Lung microvascular endothelial cell (primary cell): Measurements from ENCODE around the gene POPDC3. TPM values are rescaled to one million over a fixed set of nuclear protein-coding genes. Genes with fewer than 3 reads are reported as not detected.
"Not testable (repeated sequence)": the region's sequence is repeated elsewhere in the genome, so short reads cannot be mapped to it uniquely, and the experiment has no call there.

Experiments
- DNase-seq, 2 donors: peaks; one replicate each; pipeline versions ENCODE4 v3.0.0 to v3.0.0-alpha.2; 2010; ENCODE audit warnings: low read depth in 2 of 2
- total RNA-seq: library from RNA; depleted of rRNA; stranded (reverse); fragments of >200 nt; gene quantifications from 2 replicates; pipeline ENCODE4 v1.2.1, GENCODE V29; 2014

Gene POPDC3, protein sequence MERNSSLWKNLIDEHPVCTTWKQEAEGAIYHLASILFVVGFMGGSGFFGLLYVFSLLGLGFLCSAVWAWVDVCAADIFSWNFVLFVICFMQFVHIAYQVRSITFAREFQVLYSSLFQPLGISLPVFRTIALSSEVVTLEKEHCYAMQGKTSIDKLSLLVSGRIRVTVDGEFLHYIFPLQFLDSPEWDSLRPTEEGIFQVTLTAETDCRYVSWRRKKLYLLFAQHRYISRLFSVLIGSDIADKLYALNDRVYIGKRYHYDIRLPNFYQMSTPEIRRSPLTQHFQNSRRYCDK
- under 0.01 and 0.87 TPM in 2 replicates for total RNA-seq

DNA sequence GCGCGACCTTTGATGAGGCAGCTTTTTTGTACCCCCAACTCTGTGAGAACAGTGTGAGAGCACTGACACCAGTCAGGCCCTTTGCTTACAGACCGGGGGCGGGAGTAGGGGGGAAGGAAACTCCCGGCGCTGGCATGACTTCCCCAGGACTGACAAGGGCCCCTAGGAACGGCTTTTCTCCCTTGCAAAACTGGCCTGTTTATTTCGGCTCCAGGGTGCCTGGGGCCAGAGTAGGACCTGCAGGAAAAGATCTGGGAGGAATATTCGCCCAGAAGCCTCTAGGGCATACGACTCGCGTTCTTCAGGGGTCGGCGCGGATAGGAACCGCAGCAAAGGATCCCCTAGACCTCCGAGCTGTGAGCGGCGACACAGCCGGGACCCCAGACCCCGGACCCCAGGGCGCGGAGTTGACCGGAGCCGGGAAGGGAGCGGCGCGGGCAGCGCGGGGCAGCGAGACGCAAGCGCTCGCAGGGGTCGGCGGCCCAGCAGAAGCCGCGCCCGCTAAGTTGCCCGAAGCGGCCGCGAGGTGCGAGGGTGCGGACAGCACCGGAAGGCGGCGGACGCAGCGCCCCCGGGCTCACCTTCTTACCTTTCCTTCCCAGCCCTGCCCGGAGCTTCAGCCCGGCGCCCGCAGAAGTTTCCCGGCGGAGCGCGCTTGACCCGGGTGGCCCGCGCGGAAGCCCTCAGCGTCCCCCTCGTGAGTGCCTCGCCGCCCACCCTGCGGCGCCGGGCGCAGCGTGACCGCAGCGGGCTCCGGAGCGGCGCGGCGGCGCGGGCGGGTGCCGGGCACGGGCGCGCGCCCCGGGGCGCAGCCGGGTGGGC is at the start of gene POPDC3:
TSS of gene POPDC3 (minus strand) at position 771 of the 822 bp plus-strand sequence. CDS start 18,105 bp downstream, outside the sequence.
- peak; percentile 4 to 26 for DNase-seq

DNA sequence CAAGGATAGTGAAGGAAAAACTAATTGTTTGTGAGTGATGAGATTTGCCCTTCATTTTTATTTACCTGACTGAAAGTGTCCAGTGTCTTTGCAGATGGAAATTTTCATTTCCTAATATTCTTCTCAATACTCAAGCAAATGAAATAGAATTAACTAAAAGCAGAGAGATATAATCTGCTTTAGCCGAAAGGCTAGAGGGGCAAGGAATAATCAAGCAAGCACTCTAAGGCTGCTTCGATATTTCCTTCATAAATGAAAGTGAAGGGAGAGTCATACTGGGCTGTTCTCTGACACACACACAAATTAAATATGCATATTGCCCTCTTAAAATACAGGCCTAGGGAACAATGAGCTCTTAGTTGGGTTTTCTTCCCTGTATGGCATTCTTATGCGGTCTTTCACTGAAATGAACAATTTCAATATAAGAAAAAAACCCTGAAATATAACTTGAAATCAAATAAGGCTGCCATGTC is 47.5 kb upstream of the POPDC3 start:
- DNase-seq = no peak

DNA sequence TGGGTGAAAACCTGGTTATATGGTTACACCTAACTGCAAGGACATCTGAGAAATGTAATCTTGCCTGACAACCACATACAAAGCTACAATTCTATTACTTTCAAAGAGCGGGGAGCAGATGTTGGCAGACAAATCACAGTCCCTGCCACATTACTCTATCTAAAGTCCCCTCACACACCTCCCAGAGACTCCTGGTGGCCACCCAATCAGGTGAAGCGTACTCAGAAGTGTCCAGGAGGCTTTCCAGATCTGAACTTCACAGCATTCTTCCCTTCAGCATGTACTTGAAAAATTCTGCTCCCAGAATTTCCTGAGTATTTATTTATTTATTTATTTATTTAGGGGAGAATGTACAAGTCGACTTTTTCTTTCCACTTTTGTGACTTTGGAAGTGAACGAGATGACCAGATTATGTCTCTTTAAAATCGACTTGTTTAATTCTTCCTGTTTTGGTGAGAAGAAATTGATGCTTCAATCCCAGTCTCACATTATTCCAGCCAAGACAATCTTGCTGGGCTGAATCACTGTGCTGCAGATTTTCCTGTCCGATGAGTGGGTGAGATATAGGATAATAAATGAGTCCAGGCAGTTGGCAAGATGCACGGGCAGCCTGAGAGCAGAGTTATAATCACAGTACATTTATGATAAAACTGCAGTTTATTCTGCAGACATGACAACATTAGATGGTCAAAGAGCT is 46.9 kb upstream of the POPDC3 start:
- peak in 1 of 2 donors; percentile 70 for DNase-seq

DNA sequence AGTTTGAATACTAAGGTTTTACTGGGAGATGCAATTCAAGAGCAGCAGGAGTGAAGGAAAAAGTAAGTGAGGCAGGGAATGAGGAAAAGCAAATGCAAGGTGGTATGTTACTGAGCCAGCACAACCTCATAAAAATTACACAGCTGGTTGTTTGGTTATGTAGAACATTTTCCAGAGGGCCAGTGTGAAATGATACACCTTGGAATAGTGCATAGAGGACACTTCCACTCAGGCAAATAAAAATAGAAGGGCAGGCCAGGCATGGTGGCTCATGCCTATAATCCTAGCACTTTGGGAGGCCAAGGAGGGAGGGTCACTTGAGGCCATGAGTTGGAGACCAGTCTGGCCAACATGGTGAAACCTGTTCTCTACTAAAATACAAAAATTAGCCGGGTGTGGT is 43.4 kb upstream of the POPDC3 start:
- DNase-seq = no peak

DNA sequence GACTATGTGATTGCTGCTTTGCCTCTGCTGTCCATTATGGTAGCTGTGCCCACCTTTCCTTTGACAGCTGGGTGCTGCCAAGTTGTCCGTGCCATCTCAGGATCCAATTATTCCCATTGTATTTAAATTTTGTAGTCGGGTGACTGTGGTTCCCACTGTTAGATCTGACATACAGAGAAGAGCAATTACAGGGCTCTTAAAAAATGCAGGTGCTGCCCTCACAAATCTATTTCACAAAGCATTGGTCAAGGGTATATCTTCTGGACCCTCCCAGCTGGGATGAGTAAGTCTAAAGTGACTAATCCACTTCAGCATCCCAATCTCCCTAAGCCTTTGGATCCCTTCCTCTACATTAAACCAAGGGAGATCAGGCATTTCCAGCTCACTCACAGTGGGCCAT is 41.4 kb upstream of the POPDC3 start:
- DNase-seq = not testable (repeated sequence)

DNA sequence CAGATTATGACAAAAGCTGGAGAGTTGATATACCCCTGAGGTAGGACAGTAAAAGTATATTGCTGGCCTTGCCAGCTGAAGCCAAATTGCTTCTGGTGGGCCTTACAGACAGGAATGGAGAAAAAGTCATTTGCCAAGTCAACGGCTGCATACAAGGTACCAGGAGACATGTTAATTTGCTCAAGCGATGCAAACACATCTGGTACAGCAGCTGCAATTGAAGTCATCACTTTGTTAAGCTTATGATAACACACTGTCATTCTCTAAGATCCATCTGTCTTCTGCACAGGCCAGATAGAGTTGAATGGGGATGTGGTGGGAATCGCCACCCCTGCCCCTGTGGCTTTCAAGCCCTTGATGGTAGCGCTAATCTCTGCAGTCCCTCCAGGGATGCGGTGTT is 40.4 kb upstream of the POPDC3 start:
- DNase-seq = no peak

DNA sequence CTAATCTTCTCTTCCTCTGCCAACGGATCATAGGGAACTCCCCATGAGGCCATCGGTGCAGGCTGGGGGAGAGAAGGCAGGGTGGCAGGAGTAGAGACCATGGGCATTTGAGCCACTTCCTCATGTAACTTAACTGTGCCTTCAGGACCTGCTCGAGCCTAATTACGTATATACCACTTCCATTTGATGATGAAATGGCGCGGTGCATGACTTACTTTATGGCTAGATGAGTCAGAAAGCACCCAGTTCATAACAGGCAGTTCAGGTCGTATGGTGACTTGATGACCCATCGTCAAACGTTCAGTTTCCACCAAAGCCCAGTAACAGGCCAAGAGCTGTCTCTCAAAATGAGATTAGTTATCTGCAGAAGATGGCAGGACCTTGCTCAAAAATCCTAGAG is 39.4 kb upstream of the POPDC3 start:
- not testable (repeated sequence) for DNase-seq

DNA sequence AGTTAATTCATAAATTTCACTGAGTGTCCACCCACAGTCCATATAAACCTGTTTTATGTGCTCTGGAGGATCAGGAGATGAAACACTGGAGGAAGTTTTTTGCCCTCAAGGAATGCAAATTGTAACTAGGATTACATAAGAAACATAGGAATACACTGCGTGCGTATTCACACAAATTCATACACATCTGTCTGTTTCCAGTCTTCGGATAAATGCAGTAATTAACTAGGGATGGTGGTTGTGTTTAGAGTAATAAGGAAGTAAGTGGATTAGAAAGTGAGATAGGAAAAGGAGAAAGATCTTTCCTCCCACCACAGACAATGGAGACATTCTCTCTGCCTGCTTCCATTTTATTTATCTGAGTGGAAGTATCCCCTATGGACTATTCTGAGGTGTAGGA is 35.7 kb upstream of the POPDC3 start:
- DNase-seq = no peak

DNA sequence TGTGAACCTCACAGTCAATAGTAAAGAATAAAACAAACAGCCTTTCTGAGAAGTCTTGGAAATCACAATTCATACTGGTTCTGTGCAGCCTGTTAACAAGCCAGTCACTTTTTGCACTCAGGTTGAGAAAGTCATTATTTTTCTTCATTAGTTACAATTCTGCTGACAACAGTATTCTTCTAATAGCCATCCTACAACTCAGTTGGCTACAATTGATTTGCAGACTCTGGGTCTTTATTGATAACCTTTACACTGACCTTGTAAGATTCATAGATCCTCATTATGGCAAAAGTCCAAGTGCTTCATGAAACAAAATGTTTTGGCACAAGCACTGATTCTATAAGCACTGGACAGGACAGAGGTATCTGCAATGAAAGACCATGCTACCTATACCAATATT is 34.9 kb upstream of the POPDC3 start:
- DNase-seq = no peak

DNA sequence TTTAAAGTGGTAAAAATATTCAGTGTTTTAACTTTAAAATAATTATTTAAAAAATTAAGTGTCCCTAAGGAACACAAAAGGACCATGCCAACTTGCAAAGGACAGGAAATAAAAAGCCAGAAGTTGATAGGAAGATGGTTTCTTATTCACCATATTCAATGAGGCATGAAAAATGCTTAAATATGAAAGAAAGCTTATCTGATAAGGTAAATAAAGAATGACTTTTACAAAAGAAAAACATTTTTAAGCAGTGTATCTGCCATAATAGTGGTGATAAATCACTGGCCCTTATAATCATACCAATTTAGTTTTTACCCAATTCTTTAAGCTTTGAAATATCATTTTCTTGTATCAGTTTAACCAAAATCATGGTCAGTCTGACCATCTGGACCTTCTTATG is 33.5 kb upstream of the POPDC3 start:
- DNase-seq = no peak

DNA sequence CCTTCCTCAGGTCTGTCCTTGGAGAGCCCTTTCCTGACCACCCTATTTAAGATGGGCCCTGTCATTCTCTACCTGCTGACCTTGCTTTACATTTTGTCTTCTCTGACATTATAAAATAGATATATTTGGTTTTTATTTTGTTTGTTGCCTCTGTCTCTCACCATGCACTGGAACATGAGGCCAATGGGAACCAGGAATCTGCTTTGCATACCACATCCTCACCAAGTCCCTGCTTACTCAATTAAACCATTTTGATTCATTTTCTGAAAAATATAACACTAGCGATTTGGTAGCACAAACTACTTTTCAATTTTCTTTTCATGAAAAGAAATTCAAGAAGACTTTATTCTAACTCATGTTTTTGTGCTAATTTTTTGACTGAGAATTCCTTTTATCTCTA is 32.8 kb upstream of the POPDC3 start:
- no peak for DNase-seq

DNA sequence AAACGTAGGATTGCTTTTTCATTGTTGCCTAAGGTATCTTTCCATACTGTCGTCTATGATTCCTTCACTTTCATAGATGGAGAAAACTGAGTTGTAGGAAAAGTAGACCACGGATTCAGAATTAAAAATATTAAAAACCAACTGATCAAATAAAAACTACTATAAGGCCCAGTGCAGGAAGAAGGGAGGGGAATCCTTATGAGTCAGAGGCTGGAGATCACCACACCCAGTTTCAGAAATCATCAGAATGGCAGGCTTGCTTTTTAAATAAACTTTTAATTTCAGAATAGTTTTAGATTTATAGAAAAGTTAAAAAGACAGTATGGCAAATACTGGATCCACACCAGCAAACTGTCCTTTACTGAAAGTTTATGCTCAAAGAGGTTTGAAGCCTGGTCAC is 32.0 kb upstream of the POPDC3 start:
- DNase-seq = no peak

DNA sequence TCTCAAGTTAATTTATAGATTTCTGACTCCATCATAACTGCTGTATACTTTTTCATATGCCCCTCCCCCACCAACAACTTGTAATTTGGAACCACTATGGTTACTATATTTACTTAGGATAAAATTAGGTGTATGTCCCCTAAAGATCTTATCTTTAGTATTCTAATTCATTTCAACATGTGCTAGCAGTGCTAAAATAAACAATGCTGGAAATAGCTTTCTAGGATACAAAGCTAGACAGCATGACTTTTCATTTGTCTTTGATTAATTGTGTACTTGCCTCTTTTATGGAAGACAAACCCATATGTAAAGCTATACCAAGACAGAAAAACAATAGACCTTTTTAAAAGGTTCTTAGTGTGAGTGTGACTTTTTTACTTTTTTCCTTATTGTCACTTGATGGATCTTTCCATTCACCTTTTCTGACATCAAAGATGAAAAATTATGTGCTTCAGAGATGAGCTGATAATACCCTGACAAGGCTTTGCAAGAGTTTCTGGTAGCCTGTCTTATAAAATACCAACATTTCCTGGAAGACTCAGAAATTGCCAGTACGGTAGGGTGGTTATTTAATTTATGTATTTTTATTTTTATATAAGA is 31.2 kb upstream of the POPDC3 start:
- peak in 1 of 2 donors; percentile 20 for DNase-seq

DNA sequence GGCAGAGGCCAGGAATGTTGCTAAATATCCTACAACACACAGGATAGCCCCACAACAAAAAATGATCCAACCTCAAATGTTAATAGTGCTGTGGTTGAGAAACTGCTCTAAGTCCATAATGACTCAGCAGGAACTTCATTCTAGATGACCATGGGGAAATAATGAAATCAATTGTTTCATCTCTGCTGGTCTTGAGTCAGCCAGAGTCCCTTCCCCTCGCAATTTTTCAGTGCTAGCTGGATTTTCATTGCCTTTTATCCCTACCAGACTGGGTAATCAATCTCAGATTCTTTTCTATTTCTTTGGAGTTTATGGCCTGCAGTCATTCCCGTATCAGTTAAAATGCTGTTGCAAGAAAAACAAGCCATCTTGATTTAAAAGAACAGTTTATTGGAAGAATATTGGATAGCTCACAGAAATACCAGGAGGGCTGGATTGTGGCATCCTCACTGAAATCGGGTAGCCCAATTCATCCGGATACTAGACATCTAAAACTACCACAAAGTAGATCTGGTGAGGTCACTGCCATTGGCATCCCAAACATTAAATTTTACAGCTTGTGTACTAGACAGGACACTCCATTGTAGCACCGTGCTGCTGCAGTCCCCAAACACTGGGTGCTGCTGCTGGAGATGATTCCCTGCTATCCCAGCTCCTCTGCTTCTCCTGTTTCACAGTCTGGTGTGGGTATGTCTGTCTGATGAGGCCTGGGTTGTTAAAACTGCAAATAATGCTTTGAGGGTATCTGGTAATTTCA is 30.3 kb upstream of the POPDC3 start:
- DNase-seq = peak; percentile 19 to 78

DNA sequence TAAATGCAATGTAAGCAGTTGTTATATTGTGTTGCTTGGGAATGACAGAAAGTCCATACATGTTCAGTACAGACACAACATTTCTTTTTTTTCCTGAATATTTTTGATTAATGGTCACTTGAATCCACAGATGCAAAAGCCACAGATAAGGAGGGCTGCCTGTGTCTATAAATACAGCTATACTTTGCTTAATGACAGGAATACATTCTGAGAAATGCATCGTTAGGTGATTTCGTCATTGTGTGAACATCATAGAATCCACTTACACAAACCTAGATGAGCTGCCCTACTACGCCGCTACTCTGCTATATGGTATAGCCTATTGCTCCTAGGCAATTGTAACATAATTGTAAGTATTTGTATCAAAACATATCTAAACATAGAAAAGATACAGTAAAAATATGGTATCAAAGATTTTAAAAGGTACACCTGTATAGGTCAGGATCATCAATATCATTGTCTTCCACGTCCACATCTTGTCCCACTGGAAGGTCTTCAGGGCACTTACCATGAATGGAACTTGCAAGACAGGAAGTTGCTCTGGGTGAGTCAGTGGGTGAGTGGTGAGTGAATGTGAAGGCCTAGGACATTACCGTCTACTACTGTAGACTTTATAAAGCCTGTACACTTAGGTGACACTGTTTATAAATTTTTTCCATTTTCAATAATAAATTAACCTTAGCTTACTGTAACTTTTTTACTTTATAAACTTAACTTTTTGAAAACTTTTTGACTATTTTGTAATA is 27.9 kb upstream of the POPDC3 start:
- DNase-seq = peak in 1 of 2 donors; percentile 83

DNA sequence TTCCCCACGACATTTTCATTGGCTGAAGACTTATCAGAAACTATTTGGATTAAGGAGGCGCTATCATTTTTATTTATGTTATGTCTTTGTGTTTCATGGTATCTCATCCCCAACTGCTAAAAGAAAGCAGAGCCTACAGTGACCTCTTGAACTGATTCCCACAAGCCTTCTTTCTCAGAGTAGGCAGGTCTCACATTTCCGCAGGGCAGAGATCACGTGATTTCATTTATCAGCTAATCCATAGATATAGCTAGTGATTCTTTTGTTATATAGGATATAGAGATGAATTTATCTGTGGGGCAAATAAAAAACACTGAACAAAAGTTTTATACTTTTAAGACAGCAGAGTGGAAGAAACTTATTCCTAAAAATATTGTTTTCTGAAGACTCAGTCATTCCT is 25.0 kb upstream of the POPDC3 start:
- no peak for DNase-seq

DNA sequence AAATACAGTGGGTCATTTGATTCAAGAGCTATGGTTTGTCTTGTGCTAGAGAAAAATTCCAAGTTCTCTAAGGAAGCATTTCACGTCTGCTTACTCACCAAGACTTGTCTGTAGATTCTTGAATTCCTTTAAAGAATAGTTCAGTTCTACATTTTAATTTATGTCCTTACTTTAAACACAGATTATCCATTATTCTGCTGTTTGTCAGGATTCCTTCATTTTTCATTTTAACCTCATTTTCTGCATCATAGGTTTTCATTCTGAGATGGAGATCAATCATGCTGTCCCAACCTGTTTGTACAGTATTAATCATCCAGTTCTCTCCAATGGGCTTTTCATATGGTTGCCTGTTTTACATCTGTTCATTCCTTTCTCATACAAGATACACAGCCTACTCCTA is 24.5 kb upstream of the POPDC3 start:
- DNase-seq = no peak

DNA sequence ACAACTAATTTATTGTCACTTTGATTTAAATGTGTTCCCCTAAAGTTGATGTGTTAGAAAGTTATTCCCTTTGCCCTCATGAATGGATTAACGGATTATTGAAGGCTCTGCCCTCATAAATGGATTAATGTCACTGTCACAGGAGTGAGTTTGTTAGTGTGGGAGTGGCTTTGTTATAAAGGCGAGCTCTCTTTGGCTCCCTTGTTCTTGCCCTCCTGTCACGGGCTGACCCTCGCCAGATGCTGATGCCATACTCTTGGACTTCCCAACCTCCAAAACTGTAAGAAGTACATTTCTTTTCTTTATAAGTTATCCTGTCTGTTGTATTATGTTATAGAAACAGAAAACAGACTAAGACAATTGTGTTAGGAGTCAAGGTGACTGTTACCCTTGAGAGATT is 22.7 kb upstream of the POPDC3 start:
- no peak for DNase-seq

DNA sequence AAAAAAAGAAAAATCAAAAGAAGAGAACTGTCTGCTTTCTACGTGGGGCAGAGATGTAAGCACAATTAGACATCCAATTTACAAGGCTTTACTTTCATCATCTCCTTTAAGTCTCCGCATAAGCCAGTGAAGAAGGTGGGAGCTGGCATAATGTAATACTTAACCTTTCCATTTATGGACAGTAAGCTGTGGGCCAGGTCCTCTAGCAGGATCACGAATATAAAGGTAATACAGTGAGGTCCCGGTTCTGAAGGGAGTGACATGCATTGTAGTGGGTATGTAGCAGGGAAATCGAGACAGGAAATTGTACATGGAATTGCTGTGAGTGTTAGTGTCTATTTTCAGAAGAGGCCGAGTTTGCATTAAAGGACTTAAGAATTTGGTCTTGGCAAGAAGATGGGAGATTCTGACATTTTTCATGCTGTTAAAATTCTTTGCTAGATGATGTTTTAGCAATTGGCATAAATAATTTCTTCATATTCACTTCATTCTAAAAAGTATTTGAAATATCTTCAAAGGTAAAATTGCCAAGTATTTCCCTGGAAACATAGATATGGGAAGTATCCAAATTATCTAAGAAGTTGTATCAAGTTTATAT is 20.4 kb upstream of the POPDC3 start:
- no peak for DNase-seq

DNA sequence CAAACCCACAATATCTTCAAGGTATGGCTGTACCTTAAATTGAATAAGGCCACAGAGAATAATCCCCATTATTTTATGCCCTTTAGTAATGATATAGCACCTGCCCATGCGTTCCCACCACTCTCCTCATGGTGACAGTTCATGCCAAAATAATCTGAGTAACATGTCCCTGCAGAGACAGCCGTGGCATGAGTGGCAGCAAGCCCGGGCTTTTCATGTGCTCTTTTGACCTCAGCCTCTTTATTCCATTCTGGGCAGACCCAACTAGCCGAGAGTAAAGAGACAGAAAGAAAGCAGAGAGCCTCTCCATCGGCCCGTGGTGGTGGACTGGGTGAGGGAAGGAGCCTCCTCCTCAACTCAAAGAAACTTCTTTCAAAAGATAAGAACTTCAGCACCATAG is 19.9 kb upstream of the POPDC3 start:
- DNase-seq = no peak
